Gastroesophageal sphincter (tissue), 3 donors: Measurements from ENCODE around the gene RANBP17.

Experiments
- EP300 ChIP-seq: sonication (generic); formaldehyde crosslinking; IDR thresholded peaks from one replicate; pipeline ENCODE4 v1.6.1; 2017; ENCODE audit warnings: antibody characterized with exemption, mild to moderate bottlenecking
- POLR2A ChIP-seq, 2 donors: fragments of 450-650 bp; IDR thresholded peaks; one replicate each; pipeline ENCODE4 v1.6.1; 2017; ENCODE audit warnings: antibody characterized with exemption in 2 of 2, mild to moderate bottlenecking in 2 of 2, moderate library complexity in 1 of 2
- POLR2AphosphoS5 ChIP-seq: sonication (generic); formaldehyde crosslinking; IDR thresholded peaks from one replicate; pipeline ENCODE4 v1.6.1; 2017; ENCODE audit warnings: antibody characterized with exemption
- TF ChIP-seq, protein P1 (sequence below), 4 experiments: fragments of 200-600 bp in 2 of 4; fragments of 450-650 bp in 2 of 4; sonication (generic) in 1 of 4; IDR thresholded peaks; one replicate each; pipeline ENCODE4 v1.5.1; 2017 to 2019; ENCODE audit warnings: antibody characterized with exemption in 4 of 4, mild to moderate bottlenecking in 2 of 4, moderate library complexity in 2 of 4

DNA sequence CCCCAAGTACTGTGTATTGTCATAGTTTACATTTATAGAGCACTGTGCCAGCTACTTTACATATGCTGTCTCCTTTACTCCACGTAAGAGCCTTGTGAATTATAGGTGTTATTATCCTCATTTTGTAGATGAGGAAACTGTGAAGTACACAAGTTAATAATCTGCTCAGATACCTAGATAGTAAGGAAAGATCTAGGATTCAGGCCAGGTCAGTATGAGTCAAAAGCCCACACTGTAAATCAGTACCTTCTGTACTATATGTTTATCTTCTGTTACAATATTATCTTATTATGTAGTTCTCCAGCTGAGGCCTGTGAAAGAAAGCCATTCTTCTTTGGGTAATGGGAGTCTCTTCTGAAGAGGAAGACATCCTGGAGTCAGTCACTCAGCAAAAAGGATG, 374.8 kb downstream of the RANBP17 start:
- TF ChIP-seq, protein P1, sequence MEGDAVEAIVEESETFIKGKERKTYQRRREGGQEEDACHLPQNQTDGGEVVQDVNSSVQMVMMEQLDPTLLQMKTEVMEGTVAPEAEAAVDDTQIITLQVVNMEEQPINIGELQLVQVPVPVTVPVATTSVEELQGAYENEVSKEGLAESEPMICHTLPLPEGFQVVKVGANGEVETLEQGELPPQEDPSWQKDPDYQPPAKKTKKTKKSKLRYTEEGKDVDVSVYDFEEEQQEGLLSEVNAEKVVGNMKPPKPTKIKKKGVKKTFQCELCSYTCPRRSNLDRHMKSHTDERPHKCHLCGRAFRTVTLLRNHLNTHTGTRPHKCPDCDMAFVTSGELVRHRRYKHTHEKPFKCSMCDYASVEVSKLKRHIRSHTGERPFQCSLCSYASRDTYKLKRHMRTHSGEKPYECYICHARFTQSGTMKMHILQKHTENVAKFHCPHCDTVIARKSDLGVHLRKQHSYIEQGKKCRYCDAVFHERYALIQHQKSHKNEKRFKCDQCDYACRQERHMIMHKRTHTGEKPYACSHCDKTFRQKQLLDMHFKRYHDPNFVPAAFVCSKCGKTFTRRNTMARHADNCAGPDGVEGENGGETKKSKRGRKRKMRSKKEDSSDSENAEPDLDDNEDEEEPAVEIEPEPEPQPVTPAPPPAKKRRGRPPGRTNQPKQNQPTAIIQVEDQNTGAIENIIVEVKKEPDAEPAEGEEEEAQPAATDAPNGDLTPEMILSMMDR (IDR thresholded peaks at IDR 0.05), result no peak
- TF ChIP-seq POLR2AphosphoS5 (no peak), POLR2A (IDR thresholded peaks at IDR 0.05) (no peak), EP300 (no peak)
